GM18907 (cell line): ENCODE measurements around the gene GRK5.

Experiments used
- ATAC-seq: cut with Tn5 transposase; IDR thresholded peaks from one replicate; pipeline ENCODE4 v1.9.1; 2021; ENCODE audit warnings: mild to moderate bottlenecking, moderate library complexity; ENCODE audit not compliant: unreplicated experiment

GRK5 gene

GRCh38 chr10:119415121-119415520 is 207.8 kb downstream of the GRK5 start:
- ATAC-seq: no peak

GRCh38 chr10:119415536-119416503 is 208.4 kb downstream of the GRK5 start:
- no peak for ATAC-seq

GRCh38 chr10:119416855-119417254 is 209.5 kb downstream of the GRK5 start:
- no peak for ATAC-seq

- ATAC-seq: no peak
These were observed 210.5 kb downstream of the GRK5 start for GRCh38 chr10:119417852-119418251.

GRCh38 chr10:119418362-119418761 is 211.0 kb downstream of the GRK5 start:
- ATAC-seq: no peak

- no peak for ATAC-seq
These were observed 212.6 kb downstream of the GRK5 start for GRCh38 chr10:119419931-119420330.

GRCh38 chr10:119420950-119421875 is 213.8 kb downstream of the GRK5 start:
- ATAC-seq: no peak

- no peak for ATAC-seq
These were observed 214.7 kb downstream of the GRK5 start for GRCh38 chr10:119421891-119422681.

- ATAC-seq: no peak
These were observed 215.5 kb downstream of the GRK5 start for GRCh38 chr10:119422682-119423509.

GRCh38 chr10:119423510-119424257 is 216.3 kb downstream of the GRK5 start:
- ATAC-seq: no peak

GRCh38 chr10:119424258-119424975 is 217.0 kb downstream of the GRK5 start:
- ATAC-seq: no peak

GRCh38 chr10:119425102-119425880 is 217.9 kb downstream of the GRK5 start:
- ATAC-seq: no peak

- ATAC-seq: no peak
These were observed 218.5 kb downstream of the GRK5 start for GRCh38 chr10:119425881-119426170.

GRCh38 chr10:119426699-119427098 is 219.3 kb downstream of the GRK5 start:
- no peak for ATAC-seq

- no peak for ATAC-seq
These were observed 220.0 kb downstream of the GRK5 start for GRCh38 chr10:119427263-119427864.

- no peak for ATAC-seq
These were observed 221.4 kb downstream of the GRK5 start for GRCh38 chr10:119428789-119429188.

GRCh38 chr10:119429771-119430170 is 222.4 kb downstream of the GRK5 start:
- ATAC-seq: no peak
